ENCODE data around the gene SH3RF3. TPM values are rescaled to one million over a fixed set of nuclear protein-coding genes. Genes with fewer than 3 reads are reported as not detected.

Gene SH3RF3
- total RNA-seq, 4 donors from 2014 or later: 2.8 to 5.7 (median 3.0) TPM

DNA sequence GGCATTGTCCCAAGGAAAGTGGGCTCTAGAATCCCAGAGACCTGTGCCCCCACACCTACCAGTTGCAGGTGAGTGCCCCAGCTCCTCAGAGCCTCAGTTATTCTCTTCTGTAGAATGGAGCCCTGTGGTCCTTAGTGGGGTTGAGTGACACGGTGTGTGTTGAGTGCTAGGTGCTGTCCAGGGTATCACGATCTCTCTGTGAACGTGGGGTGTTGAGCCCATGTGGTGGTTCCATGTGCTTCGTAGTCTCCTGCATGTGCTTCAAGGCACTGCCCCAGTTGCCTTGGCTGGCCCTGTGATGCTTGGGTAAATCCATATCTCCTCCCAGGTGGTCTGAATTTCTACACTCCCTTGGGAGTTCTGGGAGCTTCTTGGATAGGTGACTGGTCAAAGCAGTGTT, 54.9 kb downstream of the SH3RF3 start:
- in situ Hi-C loops (cut with MboI; ENCODE audit: low sequenced_read_pairs in 4 of 4) (no loop called here), intact Hi-C loops (cut with DNase I; ENCODE audit: low total_unique reads) (no loop called here)
- Histone ChIP-seq H3K4me3 (no peak overlapping the region), H3K9me3 (no peaks in the 10 kb centered on the region), H3K27me3 (no peaks in the 10 kb centered on the region), H3K27ac (peak overlapping the region in 1 of 4 donors; percentile 82), H3K36me3 (no peaks in the 10 kb centered on the region), H3K4me1 (peaks cover 30 to 40% of the 10 kb centered on the region in 2 donors)
- ATAC-seq (no peak), DNase-seq (no peak)
- no peak for TF ChIP-seq POLR2A (IDR thresholded peaks at IDR 0.05)
- TF ChIP-seq, protein P1, sequence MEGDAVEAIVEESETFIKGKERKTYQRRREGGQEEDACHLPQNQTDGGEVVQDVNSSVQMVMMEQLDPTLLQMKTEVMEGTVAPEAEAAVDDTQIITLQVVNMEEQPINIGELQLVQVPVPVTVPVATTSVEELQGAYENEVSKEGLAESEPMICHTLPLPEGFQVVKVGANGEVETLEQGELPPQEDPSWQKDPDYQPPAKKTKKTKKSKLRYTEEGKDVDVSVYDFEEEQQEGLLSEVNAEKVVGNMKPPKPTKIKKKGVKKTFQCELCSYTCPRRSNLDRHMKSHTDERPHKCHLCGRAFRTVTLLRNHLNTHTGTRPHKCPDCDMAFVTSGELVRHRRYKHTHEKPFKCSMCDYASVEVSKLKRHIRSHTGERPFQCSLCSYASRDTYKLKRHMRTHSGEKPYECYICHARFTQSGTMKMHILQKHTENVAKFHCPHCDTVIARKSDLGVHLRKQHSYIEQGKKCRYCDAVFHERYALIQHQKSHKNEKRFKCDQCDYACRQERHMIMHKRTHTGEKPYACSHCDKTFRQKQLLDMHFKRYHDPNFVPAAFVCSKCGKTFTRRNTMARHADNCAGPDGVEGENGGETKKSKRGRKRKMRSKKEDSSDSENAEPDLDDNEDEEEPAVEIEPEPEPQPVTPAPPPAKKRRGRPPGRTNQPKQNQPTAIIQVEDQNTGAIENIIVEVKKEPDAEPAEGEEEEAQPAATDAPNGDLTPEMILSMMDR (IDR thresholded peaks at IDR 0.05 in 4 of 5, conservative IDR thresholded peaks at IDR 0.05 in 1 of 5): no peak

DNA sequence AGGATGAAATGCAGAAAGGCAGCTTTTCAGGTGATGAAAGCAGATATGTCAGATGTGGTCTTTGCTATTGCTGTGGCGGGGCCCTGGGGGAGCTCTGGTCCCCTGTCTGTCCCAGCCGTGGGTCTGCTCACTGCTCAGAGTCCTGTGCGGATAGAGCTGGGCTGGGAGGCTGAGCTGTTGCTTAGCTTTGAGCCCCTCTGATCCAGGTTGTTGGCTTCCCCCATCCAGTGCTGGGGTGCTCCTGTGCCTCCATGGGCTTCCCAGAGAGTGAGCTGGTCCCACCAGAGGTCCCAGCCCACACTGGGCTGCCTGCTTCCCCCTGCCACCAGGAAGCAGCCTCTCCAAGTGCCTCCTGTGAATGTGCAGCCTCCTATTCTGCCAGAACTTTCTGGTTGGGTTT, 55.4 kb downstream of the SH3RF3 start:
- no peak for DNase-seq
- Histone ChIP-seq H3K36me3 (no peaks in the 10 kb centered on the region), H3K27me3 (no peaks in the 10 kb centered on the region), H3K4me1 (peaks cover 27 to 40% of the 10 kb centered on the region in 2 donors), H3K9me3 (no peaks in the 10 kb centered on the region), H3K4me3 (no peak overlapping the region), H3K27ac (peak overlapping the region; percentile 82 to 96 (median 89))
- intact Hi-C loops (cut with DNase I; ENCODE audit: low total_unique reads): no loop called here
- in situ Hi-C loops (cut with MboI; ENCODE audit: low sequenced_read_pairs in 4 of 4): no loop called here
- ATAC-seq: no peak
- TF ChIP-seq, protein P1 (IDR thresholded peaks at IDR 0.05 in 4 of 5, conservative IDR thresholded peaks at IDR 0.05 in 1 of 5): no peak
- no peak for TF ChIP-seq POLR2A (IDR thresholded peaks at IDR 0.05)

DNA sequence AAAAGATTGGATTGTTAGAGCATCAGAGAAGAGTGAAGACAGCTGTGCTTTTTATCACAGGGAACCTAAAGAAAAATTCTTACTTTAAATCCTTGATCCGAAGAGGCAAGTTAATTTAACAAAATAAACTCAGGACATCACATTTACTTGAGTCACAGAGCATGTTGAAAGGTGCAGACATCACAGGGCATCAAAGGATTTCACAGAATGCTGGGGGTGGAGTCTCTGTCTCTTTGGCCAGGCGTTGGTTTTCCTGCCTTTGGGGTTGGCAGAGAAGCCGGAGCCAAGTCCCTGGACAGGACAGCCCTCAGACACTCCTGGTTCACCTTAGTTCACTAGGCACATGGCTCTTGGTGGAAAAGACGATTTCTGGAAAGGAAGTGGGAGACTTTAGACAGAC, 56.3 kb downstream of the SH3RF3 start:
- peak overlapping the region; percentile 82 to 96 (median 89) for H3K27ac ChIP-seq
- no peaks in the 10 kb centered on the region for H3K36me3 ChIP-seq
- H3K27me3 ChIP-seq: no peaks in the 10 kb centered on the region
- in situ Hi-C loops (cut with MboI; ENCODE audit: low sequenced_read_pairs in 4 of 4): no loop called here
- DNase-seq (peak; percentile 85 to 92), ATAC-seq (peak; percentile 93 to 95)
- H3K4me3 ChIP-seq: no peak overlapping the region
- peaks cover 27 to 40% of the 10 kb centered on the region in 2 donors for H3K4me1 ChIP-seq
- intact Hi-C loops (cut with DNase I; ENCODE audit: low total_unique reads): loop anchor here (1.0 kb wide), 1 partner anchor 11 kb away; no protein-coding TSS in a partner anchor
- TF ChIP-seq POLR2A (IDR thresholded peaks at IDR 0.05): no peak
- TF ChIP-seq, protein P1 (IDR thresholded peaks at IDR 0.05 in 4 of 5, conservative IDR thresholded peaks at IDR 0.05 in 1 of 5): no peak
- H3K9me3 ChIP-seq: no peaks in the 10 kb centered on the region

DNA sequence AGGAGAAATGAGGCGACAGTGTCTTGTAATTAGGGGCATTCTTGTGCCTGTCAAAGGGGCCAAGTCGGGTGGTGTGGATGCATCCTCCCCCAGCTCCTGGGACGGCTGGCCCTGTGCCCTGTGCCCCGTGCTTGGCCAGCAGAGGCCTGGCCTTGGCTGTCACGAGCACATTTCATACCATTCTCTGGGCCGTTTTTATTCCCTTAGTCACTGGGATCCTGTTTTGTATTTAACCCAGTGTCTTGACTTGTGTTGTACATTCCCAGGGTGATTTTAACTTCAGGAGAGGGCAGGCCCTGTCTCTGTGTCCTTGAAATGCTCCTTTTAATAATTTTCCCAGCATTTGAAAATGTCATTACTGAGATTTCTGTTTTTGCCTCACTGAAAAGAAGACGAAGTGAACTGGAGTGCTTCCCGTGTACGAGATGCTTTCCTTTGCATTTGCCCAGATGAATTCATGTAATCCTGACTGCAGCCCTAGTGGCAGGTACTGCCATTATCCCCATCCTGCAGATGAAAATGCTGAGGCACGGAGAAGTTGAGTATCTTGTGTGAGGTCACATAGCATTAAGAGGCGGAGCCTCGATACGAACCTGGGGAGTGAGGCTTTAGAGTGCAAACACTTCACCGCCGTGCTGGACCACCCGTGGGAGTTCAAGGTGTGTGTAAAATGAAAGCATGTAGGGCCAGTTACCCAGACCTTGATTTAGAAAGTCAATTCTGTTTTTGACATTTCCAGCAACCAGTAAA, 57.0 kb downstream of the SH3RF3 start:
- in situ Hi-C loops (cut with MboI; ENCODE audit: low sequenced_read_pairs in 4 of 4) (no loop called here), intact Hi-C loops (cut with DNase I; ENCODE audit: low total_unique reads) (loop anchor here (1.0 kb wide), 1 partner anchor 12 kb away; no protein-coding TSS in a partner anchor)
- peak in 1 of 2 donors; percentile 45 for TF ChIP-seq POLR2A (IDR thresholded peaks at IDR 0.05)
- TF ChIP-seq, protein P1 (IDR thresholded peaks at IDR 0.05 in 4 of 5, conservative IDR thresholded peaks at IDR 0.05 in 1 of 5): peak in 2 of 5 experiments; percentile 6 to 27
- peaks cover 27 to 40% of the 10 kb centered on the region in 2 donors for H3K4me1 ChIP-seq
- peak overlapping the region in 1 of 4 donors; percentile 2 for H3K4me3 ChIP-seq
- H3K27ac ChIP-seq: peak overlapping the region; percentile 82 to 96 (median 89)
- H3K9me3 ChIP-seq: no peaks in the 10 kb centered on the region
- ATAC-seq (peak; percentile 83 to 90), DNase-seq (peak; percentile 61 to 84)
- no peaks in the 10 kb centered on the region for H3K27me3 ChIP-seq
- no peaks in the 10 kb centered on the region for H3K36me3 ChIP-seq
